Measurements from ENCODE around the gene PIP5KL1. TPM values are rescaled to one million over a fixed set of nuclear protein-coding genes. Genes with fewer than 3 reads are reported as not detected.

Gene PIP5KL1, protein sequence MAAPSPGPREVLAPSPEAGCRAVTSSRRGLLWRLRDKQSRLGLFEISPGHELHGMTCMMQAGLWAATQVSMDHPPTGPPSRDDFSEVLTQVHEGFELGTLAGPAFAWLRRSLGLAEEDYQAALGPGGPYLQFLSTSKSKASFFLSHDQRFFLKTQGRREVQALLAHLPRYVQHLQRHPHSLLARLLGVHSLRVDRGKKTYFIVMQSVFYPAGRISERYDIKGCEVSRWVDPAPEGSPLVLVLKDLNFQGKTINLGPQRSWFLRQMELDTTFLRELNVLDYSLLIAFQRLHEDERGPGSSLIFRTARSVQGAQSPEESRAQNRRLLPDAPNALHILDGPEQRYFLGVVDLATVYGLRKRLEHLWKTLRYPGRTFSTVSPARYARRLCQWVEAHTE
- total RNA-seq, result 10 to 100 TPM in 3 of 6 donors, 1 to 10 TPM in 3; 4.1 to 38.8 (median 10.0) TPM

DNA sequence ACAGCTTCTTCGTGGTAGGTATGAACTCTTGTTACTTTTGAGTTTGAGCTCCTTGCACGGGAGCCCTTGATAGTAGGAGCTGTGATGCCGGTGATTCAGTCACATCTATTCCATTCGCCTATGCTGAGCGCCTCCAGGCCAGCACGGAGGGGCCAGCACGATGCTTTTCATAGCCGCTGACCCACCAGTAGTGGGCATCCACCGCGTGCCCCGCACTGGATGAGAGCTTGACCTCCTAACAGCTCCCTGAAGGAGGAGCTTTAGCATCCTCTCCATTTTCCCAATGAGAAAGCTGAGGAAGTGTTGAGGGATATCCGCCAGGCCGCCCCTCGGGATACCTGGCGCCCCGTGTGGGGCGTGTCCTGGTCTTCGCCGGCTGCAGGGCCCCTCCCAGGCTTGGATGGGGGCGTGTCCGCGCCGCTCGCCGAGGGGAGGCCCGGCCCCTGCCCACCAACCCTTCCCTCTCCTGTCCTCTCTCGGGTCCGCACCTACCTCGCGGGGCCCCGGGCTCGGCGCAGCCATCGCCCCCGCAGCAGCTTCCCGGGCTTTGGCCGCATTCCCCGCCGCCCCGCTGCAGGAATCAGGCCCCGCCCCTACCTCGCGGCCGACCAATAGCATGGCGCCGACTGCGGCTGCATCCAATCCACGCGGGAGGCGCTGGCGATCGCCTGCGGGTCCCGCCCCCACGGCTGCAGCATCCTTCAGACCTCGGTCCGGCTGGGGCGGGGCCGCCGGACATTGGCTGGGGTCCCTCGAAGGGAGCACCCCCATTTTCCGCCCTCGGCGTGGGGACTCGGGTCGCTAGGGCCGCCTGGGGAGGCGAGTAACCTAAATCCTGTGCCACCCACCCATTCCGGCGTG is at the start of gene PIP5KL1:
Gene PIP5KL1, minus strand, starts transcription at position 547 of the 861 bp plus-strand sequence. Its CDS starts 25 bp downstream, at position 522.
- peak within 1 kb of the TSS; percentile 22 to 83 (median 69) for H3K27ac ChIP-seq
- WGBS, 2 donors, result 3 to 7% methylated on average over 14 to 51 of the region's 70 CpGs
- TF ChIP-seq POLR2AphosphoS5 (IDR thresholded peaks at IDR 0.05) (no peak), POLR2A (IDR thresholded peaks at IDR 0.05) (peak in 1 of 4 donors; percentile 54)
- H3K36me3 ChIP-seq, result peaks cover 0 to 8% (median 3%) of the 10 kb centered on the region in 4 donors
- DNase-seq (peak; percentile 88 to 97), ATAC-seq (ENCODE audit: low FRiP score in 2 of 2) (peak; percentile 82 to 93)
- peaks cover 33 to 54% (median 37%) of the 10 kb centered on the region in 4 donors for H3K4me1 ChIP-seq
- H3K4me3 ChIP-seq, result peak within 1 kb of the TSS; percentile 13 to 64 (median 54)
- H3K9me3 ChIP-seq, result no peaks in the 10 kb centered on the region
- H3K27me3 ChIP-seq, result peaks cover 0 to 12% (median 5%) of the 10 kb centered on the region in 4 donors

DNA sequence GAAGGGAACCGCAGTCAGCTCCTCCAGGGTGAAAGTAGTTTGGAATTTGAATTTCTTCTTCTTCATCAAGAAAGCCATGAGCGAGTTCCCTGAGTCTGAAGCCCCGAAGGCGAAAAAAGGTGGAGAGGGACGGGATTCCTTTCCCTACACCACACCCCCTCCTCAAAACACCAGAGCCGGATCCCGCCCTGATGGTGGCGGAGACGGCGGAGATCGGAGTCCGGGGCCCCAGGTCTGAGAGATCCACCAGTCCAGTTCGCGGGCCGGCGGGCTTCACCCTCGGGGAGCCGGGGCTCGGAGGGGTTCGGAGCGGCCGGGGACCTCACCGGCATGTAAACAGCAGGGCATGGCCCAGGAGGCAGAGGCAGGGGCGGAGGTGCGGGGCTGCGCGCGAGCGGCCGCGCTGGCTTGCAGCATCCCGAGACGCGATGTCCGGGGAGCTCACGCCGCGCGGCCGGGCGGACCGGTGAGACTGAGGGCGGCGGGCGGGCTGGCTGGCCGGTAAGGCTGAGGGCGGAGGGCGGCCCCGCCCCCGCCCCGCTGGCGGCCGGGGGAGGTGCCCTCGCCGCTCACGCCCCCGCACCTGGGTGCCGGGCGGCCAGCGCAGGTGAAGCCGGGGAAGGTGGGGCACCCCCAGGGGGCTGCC is 49.6 kb upstream of the PIP5KL1 start:
- WGBS, 2 donors, result 0 to 1% methylated on average over 8 to 41 of the region's 61 CpGs
- peak overlapping the region; percentile 75 to 91 (median 78) for H3K27ac ChIP-seq
- peaks cover 38 to 59% (median 55%) of the 10 kb centered on the region in 4 donors for H3K4me1 ChIP-seq
- peak in 1 of 2 donors; percentile 76 for TF ChIP-seq POLR2AphosphoS5 (IDR thresholded peaks at IDR 0.05)
- no peak for TF ChIP-seq EP300 (IDR thresholded peaks at IDR 0.05)
- TF ChIP-seq, protein P1, sequence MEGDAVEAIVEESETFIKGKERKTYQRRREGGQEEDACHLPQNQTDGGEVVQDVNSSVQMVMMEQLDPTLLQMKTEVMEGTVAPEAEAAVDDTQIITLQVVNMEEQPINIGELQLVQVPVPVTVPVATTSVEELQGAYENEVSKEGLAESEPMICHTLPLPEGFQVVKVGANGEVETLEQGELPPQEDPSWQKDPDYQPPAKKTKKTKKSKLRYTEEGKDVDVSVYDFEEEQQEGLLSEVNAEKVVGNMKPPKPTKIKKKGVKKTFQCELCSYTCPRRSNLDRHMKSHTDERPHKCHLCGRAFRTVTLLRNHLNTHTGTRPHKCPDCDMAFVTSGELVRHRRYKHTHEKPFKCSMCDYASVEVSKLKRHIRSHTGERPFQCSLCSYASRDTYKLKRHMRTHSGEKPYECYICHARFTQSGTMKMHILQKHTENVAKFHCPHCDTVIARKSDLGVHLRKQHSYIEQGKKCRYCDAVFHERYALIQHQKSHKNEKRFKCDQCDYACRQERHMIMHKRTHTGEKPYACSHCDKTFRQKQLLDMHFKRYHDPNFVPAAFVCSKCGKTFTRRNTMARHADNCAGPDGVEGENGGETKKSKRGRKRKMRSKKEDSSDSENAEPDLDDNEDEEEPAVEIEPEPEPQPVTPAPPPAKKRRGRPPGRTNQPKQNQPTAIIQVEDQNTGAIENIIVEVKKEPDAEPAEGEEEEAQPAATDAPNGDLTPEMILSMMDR (IDR thresholded peaks at IDR 0.05), result no peak
- TF ChIP-seq POLR2A (IDR thresholded peaks at IDR 0.05), result peak in 2 of 4 donors; percentile 25 to 73
- no peaks in the 10 kb centered on the region for H3K27me3 ChIP-seq
- H3K36me3 ChIP-seq, result no peaks in the 10 kb centered on the region
- peak in 1 of 2 donors; percentile 34 for ATAC-seq (ENCODE audit: low FRiP score in 2 of 2)
- H3K4me3 ChIP-seq, result peak overlapping the region; percentile 62 to 95 (median 82)
- peak; percentile 78 to 93 for DNase-seq
- no peaks in the 10 kb centered on the region for H3K9me3 ChIP-seq

DNA sequence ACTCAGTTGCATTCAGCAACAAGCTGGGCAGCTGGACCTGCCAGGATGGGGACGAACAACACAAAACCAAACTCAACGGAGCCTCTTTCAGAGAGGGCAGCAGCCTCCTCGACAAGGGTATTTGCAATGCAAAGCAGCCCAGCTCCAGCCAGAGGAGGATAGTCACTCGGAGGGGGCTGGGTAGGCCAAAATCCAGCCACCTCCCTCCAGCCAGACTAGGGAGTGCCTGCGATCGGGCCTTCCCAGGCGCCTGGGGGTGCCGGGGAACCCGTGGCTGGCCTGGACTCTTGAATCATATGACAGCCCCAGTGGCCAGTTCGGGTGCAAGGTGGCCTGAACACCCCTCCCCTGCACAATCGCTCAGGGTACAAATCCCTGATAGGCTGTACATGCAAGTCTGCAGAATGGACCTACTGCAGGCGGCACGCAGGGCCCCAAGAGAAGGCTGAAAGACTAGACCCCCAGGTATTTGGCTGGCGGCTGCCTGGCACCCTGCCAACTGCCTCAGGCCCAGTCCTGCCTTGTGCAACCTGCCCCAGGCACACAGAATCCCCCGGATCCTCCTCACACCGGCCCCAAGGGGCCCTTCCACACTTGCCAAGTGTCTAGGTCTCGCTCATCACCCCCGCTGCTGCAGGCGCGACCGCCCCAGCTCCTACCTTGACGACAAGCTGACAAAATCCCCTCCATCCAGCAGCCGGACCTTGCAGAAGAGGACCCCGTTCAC is 48.9 kb upstream of the PIP5KL1 start:
- ATAC-seq (ENCODE audit: low FRiP score in 2 of 2) (peak; percentile 5 to 28), DNase-seq (peak; percentile 61 to 89)
- Histone ChIP-seq H3K4me1 (peaks cover 42 to 66% (median 62%) of the 10 kb centered on the region in 4 donors), H3K27me3 (no peaks in the 10 kb centered on the region), H3K4me3 (peak overlapping the region; percentile 62 to 95 (median 82)), H3K36me3 (no peaks in the 10 kb centered on the region), H3K9me3 (no peaks in the 10 kb centered on the region), H3K27ac (peak overlapping the region; percentile 75 to 91 (median 78))
- WGBS, 2 donors, result 18 to 20% methylated on average over 15 to 18 of the region's 24 CpGs
- TF ChIP-seq POLR2AphosphoS5 (IDR thresholded peaks at IDR 0.05) (no peak), EP300 (IDR thresholded peaks at IDR 0.05) (no peak), POLR2A (IDR thresholded peaks at IDR 0.05) (peak in 1 of 4 donors; percentile 28)
- TF ChIP-seq, protein P1 (IDR thresholded peaks at IDR 0.05), result peak in 2 of 6 experiments; percentile 5 to 14

DNA sequence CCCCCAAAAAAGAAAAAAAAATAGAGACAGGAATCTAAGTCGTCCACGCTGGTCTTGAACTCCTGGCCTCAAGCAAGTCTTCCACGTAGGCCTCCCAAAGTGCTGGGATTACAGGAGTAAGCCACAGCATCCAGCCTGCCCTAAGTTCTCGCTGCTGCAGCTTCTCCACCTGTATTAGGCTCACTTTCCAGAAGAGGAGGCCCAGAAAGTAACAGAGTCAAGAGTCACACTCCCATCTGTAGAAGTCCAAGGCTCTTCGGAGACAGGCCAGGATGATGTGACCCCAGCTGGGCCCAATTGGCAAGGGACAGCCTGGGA is 48.4 kb upstream of the PIP5KL1 start:
- DNase-seq (no peak), ATAC-seq (ENCODE audit: low FRiP score in 2 of 2) (no peak)
- Histone ChIP-seq H3K4me3 (peak overlapping the region in 3 of 4 donors; percentile 70 to 95 (median 95)), H3K9me3 (no peaks in the 10 kb centered on the region), H3K36me3 (no peaks in the 10 kb centered on the region), H3K4me1 (peaks cover 45 to 71% (median 67%) of the 10 kb centered on the region in 4 donors), H3K27me3 (no peaks in the 10 kb centered on the region), H3K27ac (peak overlapping the region; percentile 75 to 91 (median 78))
- WGBS, 2 donors, result 70 to 78% methylated on average over 4 to 5 of the region's 5 CpGs
- no peak for TF ChIP-seq POLR2AphosphoS5 (IDR thresholded peaks at IDR 0.05)
